Mucosa of descending colon (tissue), 3 donors: Measurements from ENCODE around the gene ITGB2. TPM values are rescaled to one million over a fixed set of nuclear protein-coding genes. Genes with fewer than 3 reads are reported as not detected.

Experiments
- ATAC-seq: fragments of 200-7000 bp; cut with Tn5 transposase; one replicate; pipeline ENCODE4 v1.9.1; 2020; ENCODE audit warnings: mild to moderate bottlenecking, moderate library complexity
- DNase-seq, 3 donors: peaks; one replicate each; pipeline ENCODE4 v3.0.0-alpha.2; 2020
- H3K36me3 ChIP-seq: fragments of 200-600 bp; one replicate; pipeline ENCODE4 v1.8.0; 2021; ENCODE audit warnings: low read depth, mild to moderate bottlenecking
- H3K4me1 ChIP-seq: fragments of 200-600 bp; one replicate; pipeline ENCODE4 v1.8.0; 2021; ENCODE audit warnings: low read depth, mild to moderate bottlenecking
- H3K4me3 ChIP-seq: fragments of 200-600 bp; one replicate; pipeline ENCODE4 v1.8.0; 2021; ENCODE audit warnings: mild to moderate bottlenecking
- H3K9me3 ChIP-seq: fragments of 200-600 bp; one replicate; pipeline ENCODE4 v1.8.0; 2021; ENCODE audit warnings: mild to moderate bottlenecking
- CTCF ChIP-seq: fragments of 200-600 bp; IDR thresholded peaks from one replicate; pipeline ENCODE4 v1.8.0; 2022; ENCODE audit warnings: antibody characterized with exemption, mild to moderate bottlenecking
- intact Hi-C, 2 donors: fragments of 100-400 bp; cut with DNase I in 1 of 2; cut with micrococcal nuclease in 1 of 2; formaldehyde crosslinking; loops; one replicate each; pipeline versions ENCODE4 v1.11.0 to v1.11.1; 2022; cut with DNase I, micrococcal nuclease
- total RNA-seq, 3 donors: library from RNA; stranded (reverse); fragmentation: NEBNext Ultra II Directional in 2 of 3; extraction: Animal tissue kit (Norgen Biotek cat#: 25700) in 2 of 3; gene quantifications; one replicate each; pipeline versions ENCODE4 v1.2.1 to v1.2.4, GENCODE V29; 2021 to 2023
- donor health status: DM: no; HTN: no; CAD: no; lungs with moderate emphysema.
- donor health status: DM: no; HTN: no; CAD: no.
- donor health status: DM: no; HTN: yes; CAD: no.

The ITGB2 gene
- total RNA-seq, 3 donors from 2014 or later, result 10.8 to 52.3 (median 51.1) TPM

GRCh38 chr21:44910229-44911067 lies 10.3 kb downstream of the ITGB2 start:
- Histone ChIP-seq H3K4me1 (peaks cover 10% of the 10 kb centered on the region), H3K9me3 (no peaks in the 10 kb centered on the region)
- ATAC-seq, result peak; percentile 1

GRCh38 chr21:44909719-44910118 lies 11.0 kb downstream of the ITGB2 start:
- no peak for TF ChIP-seq CTCF
- H3K4me1 ChIP-seq, result peaks cover 10% of the 10 kb centered on the region
- no peaks in the 10 kb centered on the region for H3K9me3 ChIP-seq
- intact Hi-C loops, result no loop called here
- DNase-seq (no peak), ATAC-seq (no peak)
- no peak overlapping the region for H3K4me3 ChIP-seq
- H3K36me3 ChIP-seq, result no peaks in the 10 kb centered on the region

More at GRCh38 chr21:44910229-44911067, 10.3 kb downstream of the ITGB2 start:
- intact Hi-C loops, result no loop called here
- TF ChIP-seq CTCF, result no peak
- DNase-seq, result no peak
- H3K4me3 ChIP-seq, result no peak overlapping the region
- no peaks in the 10 kb centered on the region for H3K36me3 ChIP-seq

GRCh38 chr21:44908908-44909307 lies 11.8 kb downstream of the ITGB2 start:
- Histone ChIP-seq H3K36me3 (no peaks in the 10 kb centered on the region), H3K4me1 (peaks cover 10% of the 10 kb centered on the region), H3K4me3 (no peak overlapping the region), H3K9me3 (no peaks in the 10 kb centered on the region)
- no peak for TF ChIP-seq CTCF
- DNase-seq, result no peak
- ATAC-seq, result no peak
- intact Hi-C loops, result no loop called here

GRCh38 chr21:44907966-44908895 lies 12.5 kb downstream of the ITGB2 start:
- ATAC-seq, result no peak
- no peaks in the 10 kb centered on the region for H3K36me3 ChIP-seq
- no peak overlapping the region for H3K4me3 ChIP-seq
- TF ChIP-seq CTCF, result no peak
- DNase-seq, result no peak
- H3K4me1 ChIP-seq, result peaks cover 10% of the 10 kb centered on the region
- H3K9me3 ChIP-seq, result no peaks in the 10 kb centered on the region
- intact Hi-C loops, result no loop called here

GRCh38 chr21:44907225-44907965 lies 13.3 kb downstream of the ITGB2 start:
- Histone ChIP-seq H3K4me3 (no peak overlapping the region), H3K4me1 (peaks cover 10% of the 10 kb centered on the region), H3K9me3 (no peaks in the 10 kb centered on the region), H3K36me3 (no peaks in the 10 kb centered on the region)
- intact Hi-C loops, result no loop called here
- TF ChIP-seq CTCF, result no peak
- ATAC-seq (no peak), DNase-seq (no peak)
